Gastrocnemius medialis (tissue), 4 donors: Measurements from ENCODE around the gene C1QTNF1. TPM values are rescaled to one million over a fixed set of nuclear protein-coding genes. Genes with fewer than 3 reads are reported as not detected.

Experiments used
- ATAC-seq, 2 donors: fragments of 150-250 bp; one replicate each; pipeline ENCODE4 v1.9.1; 2016
- DNase-seq, 2 donors: peaks; one replicate each; pipeline ENCODE4 v3.0.0-alpha.2; 2019
- H3K27ac ChIP-seq, 4 donors: fragments of 200-600 bp; sonication (generic); 1 replicate in 1 of 4; 2 replicates in 3 of 4; pipeline ENCODE4 v1.5.1; 2016 to 2018; ENCODE audit warnings: mild to moderate bottlenecking in 2 of 4, moderate library complexity in 1 of 4
- H3K27me3 ChIP-seq, 3 donors: fragments of 200-600 bp; sonication (generic) in 2 of 3; 1 replicate in 1 of 3; 2 replicates in 2 of 3; pipeline versions ENCODE4 v1.5.1 to v1.6.0; 2016 to 2019; ENCODE audit warnings: mild to moderate bottlenecking in 1 of 3, moderate library complexity in 1 of 3
- H3K36me3 ChIP-seq, 2 donors: fragments of 200-600 bp; sonication (generic) in 1 of 2; one replicate each; pipeline ENCODE4 v1.5.1; 2017 to 2018
- H3K4me1 ChIP-seq, 2 donors: fragments of 200-600 bp; sonication (generic) in 1 of 2; one replicate each; pipeline ENCODE4 v1.5.1; 2016 to 2017; ENCODE audit warnings: mild to moderate bottlenecking in 2 of 2
- H3K4me3 ChIP-seq, 4 donors: fragments of 200-600 bp; sonication (generic) in 3 of 4; 1 replicate in 1 of 4; 2 replicates in 3 of 4; pipeline ENCODE4 v1.5.1; 2016 to 2019; ENCODE audit warnings: mild to moderate bottlenecking in 2 of 4
- H3K9me3 ChIP-seq, 3 donors: fragments of 200-600 bp; sonication (generic) in 2 of 3; 1 replicate in 1 of 3; 2 replicates in 2 of 3; pipeline ENCODE4 v1.5.1; 2016 to 2019
- POLR2A ChIP-seq, 2 donors: fragments of 450-650 bp; IDR thresholded peaks; one replicate each; pipeline ENCODE4 v1.6.1; 2017; ENCODE audit warnings: antibody characterized with exemption in 2 of 2, mild to moderate bottlenecking in 2 of 2, moderate library complexity in 2 of 2
- in situ Hi-C, 4 donors: fragments of 200-750 bp; cut with MboI; loops; one replicate each; pipeline versions ENCODE4 v1.15.0 to v1.8.0; 2017; ENCODE audit warnings: low sequenced_read_pairs in 4 of 4
- intact Hi-C: fragments of 100-400 bp; cut with DNase I; formaldehyde crosslinking; loops from one replicate; pipeline ENCODE4 v1.15.1; 2023; ENCODE audit warnings: low total_unique reads
- total RNA-seq, 4 donors: library from RNA; depleted of rRNA; stranded (reverse); fragments of >200 nt; gene quantifications; one replicate each; pipeline versions ENCODE4 v1.1.0 to v1.2.3, GENCODE V29; 2016
- TF ChIP-seq, protein P1 (sequence below), 5 experiments: fragments of 450-650 bp in 3 of 5; fragments of 200-600 bp in 2 of 5; sonication (generic) in 2 of 5; IDR thresholded peaks in 4 of 5; conservative IDR thresholded peaks in 1 of 5; 1 replicate in 4 of 5; 2 replicates in 1 of 5; pipeline ENCODE4 v1.5.1; 2016 to 2019; ENCODE audit warnings: antibody characterized with exemption in 5 of 5, mild to moderate bottlenecking in 3 of 5, moderate library complexity in 3 of 5

Gene C1QTNF1
- total RNA-seq, 4 donors from 2014 or later, result 11.1 to 38.6 (median 21.2) TPM

DNA sequence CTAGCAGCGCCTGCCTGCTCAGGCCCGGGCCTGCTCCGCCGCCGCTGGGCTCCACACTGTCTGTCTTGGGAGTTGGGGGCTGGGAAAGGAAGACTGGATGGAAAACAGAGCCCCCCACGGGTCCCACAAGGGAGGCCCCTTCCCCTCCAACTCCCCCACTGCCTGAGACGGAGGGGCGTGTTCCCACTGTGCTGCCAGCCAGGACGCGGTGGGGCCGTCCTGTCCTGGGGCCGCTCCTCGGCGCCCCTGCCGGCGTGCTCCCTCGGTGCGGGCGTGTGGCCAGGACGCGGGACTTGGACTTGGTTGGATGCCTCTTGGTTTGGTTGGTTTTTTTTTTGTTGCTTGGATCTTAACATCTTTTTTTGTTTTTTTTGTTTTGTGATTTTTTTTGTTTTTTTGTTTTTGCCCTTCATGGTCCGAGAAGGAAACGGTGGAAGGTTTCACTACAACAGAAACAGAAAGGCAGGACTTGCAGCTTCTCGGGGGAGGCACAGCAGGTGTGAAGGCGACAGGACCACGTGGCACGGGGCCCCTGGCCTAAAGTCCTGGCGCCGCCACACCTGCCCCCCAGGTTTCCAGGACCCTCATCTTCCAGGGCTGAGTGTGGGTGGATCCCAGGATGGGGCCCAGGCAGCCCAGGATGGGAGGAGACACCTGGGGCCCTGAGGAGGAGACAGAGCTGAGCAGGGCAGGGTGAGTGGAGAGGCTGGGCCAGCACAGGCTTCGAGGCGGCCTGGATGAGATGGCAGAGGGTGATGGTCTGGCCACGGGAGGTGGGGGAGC lies 66.7 kb downstream of the C1QTNF1 start:
- intact Hi-C loops (no loop called here), in situ Hi-C loops (no loop called here)
- DNase-seq (no peak), ATAC-seq (peak in 1 of 2 donors; percentile 14)
- Histone ChIP-seq H3K9me3 (no peaks in the 10 kb centered on the region), H3K27ac (no peak overlapping the region), H3K36me3 (peaks cover 0 to 15% of the 10 kb centered on the region in 2 donors), H3K4me3 (no peak overlapping the region), H3K4me1 (peaks cover 10 to 13% of the 10 kb centered on the region in 2 donors), H3K27me3 (peaks cover 24 to 34% (median 29%) of the 10 kb centered on the region in 3 donors)
- TF ChIP-seq, protein P1, sequence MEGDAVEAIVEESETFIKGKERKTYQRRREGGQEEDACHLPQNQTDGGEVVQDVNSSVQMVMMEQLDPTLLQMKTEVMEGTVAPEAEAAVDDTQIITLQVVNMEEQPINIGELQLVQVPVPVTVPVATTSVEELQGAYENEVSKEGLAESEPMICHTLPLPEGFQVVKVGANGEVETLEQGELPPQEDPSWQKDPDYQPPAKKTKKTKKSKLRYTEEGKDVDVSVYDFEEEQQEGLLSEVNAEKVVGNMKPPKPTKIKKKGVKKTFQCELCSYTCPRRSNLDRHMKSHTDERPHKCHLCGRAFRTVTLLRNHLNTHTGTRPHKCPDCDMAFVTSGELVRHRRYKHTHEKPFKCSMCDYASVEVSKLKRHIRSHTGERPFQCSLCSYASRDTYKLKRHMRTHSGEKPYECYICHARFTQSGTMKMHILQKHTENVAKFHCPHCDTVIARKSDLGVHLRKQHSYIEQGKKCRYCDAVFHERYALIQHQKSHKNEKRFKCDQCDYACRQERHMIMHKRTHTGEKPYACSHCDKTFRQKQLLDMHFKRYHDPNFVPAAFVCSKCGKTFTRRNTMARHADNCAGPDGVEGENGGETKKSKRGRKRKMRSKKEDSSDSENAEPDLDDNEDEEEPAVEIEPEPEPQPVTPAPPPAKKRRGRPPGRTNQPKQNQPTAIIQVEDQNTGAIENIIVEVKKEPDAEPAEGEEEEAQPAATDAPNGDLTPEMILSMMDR (IDR thresholded peaks at IDR 0.05 in 4 of 5, conservative IDR thresholded peaks at IDR 0.05 in 1 of 5), result peak in 1 of 5 experiments; percentile 39
- TF ChIP-seq POLR2A (IDR thresholded peaks at IDR 0.05), result no peak

DNA sequence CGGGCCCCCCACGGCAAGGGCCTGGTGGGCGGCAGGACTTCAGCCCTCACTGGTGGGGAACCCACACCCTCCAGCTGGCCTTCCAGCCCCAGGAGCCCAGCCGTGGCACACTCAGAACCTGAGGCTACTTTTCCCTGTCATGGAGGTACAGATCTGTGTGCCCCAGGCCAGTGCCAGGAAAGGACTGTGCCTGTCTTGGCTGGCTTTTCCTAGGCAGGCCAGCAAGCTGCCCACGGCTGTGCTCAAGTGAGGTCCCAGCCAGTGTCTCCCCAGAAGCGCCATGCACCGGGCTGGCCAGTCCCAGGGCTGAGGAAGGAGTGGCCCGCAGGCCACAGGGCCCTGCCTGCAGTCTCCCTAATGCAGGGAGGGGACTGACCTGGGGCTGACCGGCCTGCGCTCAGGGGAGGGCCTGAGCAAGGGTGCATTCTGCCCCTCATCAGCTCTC lies 67.3 kb downstream of the C1QTNF1 start:
- TF ChIP-seq, protein P1 (IDR thresholded peaks at IDR 0.05 in 4 of 5, conservative IDR thresholded peaks at IDR 0.05 in 1 of 5), result no peak
- TF ChIP-seq POLR2A (IDR thresholded peaks at IDR 0.05), result no peak
- Histone ChIP-seq H3K27ac (no peak overlapping the region), H3K9me3 (no peaks in the 10 kb centered on the region), H3K27me3 (peaks cover 30 to 40% (median 34%) of the 10 kb centered on the region in 3 donors), H3K4me1 (peaks cover 10 to 13% of the 10 kb centered on the region in 2 donors), H3K4me3 (no peak overlapping the region), H3K36me3 (peaks cover 0 to 9% of the 10 kb centered on the region in 2 donors)
- DNase-seq (no peak), ATAC-seq (no peak)
- intact Hi-C loops, result no loop called here
- in situ Hi-C loops, result no loop called here

DNA sequence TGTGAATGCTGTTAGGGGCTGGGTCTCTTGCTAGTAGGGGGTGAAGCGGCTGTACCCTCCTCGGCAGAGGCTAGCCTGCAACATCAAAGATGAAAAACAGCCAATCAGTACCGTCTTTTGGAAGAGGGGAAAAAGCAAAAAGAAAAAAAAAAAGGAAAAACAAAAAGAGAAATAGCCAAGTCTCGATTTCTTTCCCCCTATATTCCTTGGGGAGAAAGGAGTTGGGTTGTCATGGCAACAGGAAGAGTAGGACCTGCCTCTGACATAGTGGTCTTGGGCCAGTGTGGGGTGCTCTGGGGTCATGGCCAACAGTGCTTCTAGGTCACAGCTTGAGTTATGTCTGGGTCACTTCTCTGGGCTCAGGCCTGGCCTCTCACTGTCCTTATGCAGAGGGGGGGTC lies 68.6 kb downstream of the C1QTNF1 start:
- ATAC-seq (no peak), DNase-seq (no peak)
- H3K4me3 ChIP-seq, result no peak overlapping the region
- H3K4me1 ChIP-seq, result peaks cover 10 to 15% of the 10 kb centered on the region in 2 donors
- in situ Hi-C loops (no loop called here), intact Hi-C loops (no loop called here)
- H3K27ac ChIP-seq, result no peak overlapping the region
- H3K9me3 ChIP-seq, result no peaks in the 10 kb centered on the region
- peaks cover 31 to 54% (median 47%) of the 10 kb centered on the region in 3 donors for H3K27me3 ChIP-seq
- TF ChIP-seq POLR2A (IDR thresholded peaks at IDR 0.05), result no peak
- TF ChIP-seq, protein P1 (IDR thresholded peaks at IDR 0.05 in 4 of 5, conservative IDR thresholded peaks at IDR 0.05 in 1 of 5), result no peak
- H3K36me3 ChIP-seq, result no peaks in the 10 kb centered on the region

DNA sequence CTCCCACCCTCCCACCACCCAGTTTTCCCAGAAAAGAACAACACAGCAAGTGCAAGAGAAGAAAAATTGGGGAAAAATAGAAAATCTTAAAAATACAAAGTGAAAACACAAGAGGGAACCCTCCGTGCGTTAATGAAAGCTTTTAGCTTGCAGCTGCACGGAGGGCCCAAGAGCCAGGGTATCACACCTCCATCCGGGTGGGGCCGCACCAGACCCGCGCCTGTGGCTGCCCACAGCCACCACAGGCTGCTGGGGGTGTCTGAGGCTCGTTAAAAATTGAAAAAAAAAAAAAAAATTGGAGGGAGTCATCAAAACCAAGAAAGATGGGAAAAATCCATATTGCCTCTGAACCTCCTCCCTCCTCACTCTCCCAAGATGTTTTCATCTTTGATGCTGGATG lies 69.3 kb downstream of the C1QTNF1 start:
- no peak for TF ChIP-seq POLR2A (IDR thresholded peaks at IDR 0.05)
- TF ChIP-seq, protein P1 (IDR thresholded peaks at IDR 0.05 in 4 of 5, conservative IDR thresholded peaks at IDR 0.05 in 1 of 5), result no peak
- Histone ChIP-seq H3K4me1 (peaks cover 10 to 15% of the 10 kb centered on the region in 2 donors), H3K36me3 (no peaks in the 10 kb centered on the region), H3K4me3 (no peak overlapping the region), H3K27me3 (peaks cover 38 to 59% (median 54%) of the 10 kb centered on the region in 3 donors), H3K9me3 (no peaks in the 10 kb centered on the region), H3K27ac (no peak overlapping the region)
- in situ Hi-C loops (no loop called here), intact Hi-C loops (no loop called here)
- DNase-seq, result no peak
- ATAC-seq, result no peak
